NCI-H1105 treated with DMSO at 0.1 percent for 48 hours (cell line): ENCODE data around the gene STAG3.
A peak's percentile ranks its signal among the peaks of the same experiment; 100 is the strongest.
"Not testable (repeated sequence)": the region's sequence is repeated elsewhere in the genome, so short reads cannot be mapped to it uniquely, and the experiment has no call there.

ENCODE experiments used
- DNase-seq: peaks from one replicate; lab custom pipeline; 2025; lab: John Stamatoyannopoulos, UW

STAG3 gene

GRCh38 chr7:100213672-100214071 is 36.0 kb downstream of the STAG3 start:
- DNase-seq: no peak

DNA sequence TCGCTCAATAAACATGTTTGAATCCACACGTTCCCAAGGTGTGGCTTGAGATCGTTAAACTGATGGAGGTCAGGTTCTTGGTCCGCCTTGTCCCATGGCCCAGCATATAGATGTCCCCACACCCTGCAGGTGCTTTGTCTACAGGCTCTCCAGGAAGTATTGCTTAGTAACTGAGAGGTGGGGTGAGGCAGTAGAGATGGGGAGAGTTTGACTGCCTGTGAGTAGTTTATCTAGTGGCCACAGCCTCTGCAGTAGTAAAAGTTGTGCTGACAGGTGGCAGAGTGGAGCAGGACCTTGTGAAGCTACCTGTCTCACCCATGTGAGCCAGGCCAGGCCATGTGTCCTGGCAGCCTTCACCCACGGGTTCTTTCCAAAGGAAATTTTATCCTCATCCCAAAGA is 36.6 kb downstream of the STAG3 start:
- DNase-seq: not testable (repeated sequence)

DNA sequence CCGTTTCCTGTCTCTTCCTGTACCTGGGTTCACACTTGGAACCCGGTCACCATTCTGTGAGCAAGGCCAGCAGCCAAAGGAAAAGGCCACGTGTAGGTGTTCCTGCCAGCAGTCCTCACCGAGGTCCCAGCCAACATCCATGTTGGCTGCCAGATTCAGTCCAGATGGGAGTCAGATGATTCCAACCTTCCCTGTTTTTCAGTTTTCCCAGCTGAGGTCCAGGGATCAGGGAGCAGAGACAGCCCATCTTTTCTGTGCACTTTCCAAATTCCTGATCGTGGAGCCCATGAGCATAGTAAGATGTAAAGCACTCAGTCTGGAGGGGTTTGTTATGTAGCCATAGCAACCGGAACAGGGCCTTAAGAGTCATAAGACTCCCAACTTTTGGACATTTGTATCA is 38.2 kb downstream of the STAG3 start:
- DNase-seq: no peak

DNA sequence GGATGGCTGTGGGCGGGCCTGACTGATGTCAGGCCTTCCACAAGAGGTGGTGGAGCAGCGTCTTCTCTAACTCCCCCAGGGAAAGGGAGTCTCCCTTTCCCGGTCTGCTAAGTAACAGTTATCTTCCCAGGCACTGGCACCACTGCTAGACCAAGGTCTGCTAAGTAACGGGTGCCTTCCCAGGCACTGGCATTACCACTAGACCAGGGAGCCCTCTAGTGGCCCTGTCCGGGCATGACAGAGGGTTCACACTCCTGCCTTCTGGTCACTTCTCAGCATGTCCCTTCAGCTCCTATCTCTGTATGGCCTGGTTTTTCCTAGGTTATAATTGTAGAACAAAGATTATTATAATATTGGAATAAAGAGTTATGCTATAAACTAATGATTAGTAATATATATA is 40.2 kb downstream of the STAG3 start:
- DNase-seq: peak; percentile 47

DNA sequence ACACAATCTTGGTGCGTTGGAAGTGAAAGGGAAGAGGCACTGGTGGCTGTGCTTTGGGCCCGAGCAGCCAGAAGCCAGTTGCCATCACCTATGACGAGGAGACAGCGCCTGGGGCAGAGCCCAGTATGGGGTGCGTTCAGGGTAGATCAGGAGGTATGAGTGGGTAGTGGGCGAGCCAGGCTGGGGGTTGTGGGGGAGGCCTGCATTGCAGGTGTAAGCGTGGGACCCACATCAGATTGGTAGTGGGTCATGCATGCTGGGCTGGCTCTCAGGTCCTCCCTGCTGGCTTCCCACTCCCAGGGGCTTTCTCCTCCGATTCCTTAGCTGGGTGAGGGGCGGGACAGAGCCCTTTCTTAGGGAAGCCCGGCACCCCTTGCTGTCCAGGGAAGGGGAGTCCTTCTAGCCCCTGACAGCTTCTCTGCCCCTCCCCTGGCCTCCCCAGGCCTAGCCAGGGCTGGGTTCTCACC is 41.6 kb downstream of the STAG3 start:
- no peak for DNase-seq

GRCh38 chr7:100219801-100220585 is 42.3 kb downstream of the STAG3 start, which contains the start of gene PVRIG:
Gene PVRIG, plus strand, starts transcription at chr7:100219949. Its CDS starts 22 bp downstream, at chr7:100219971.
- not testable (repeated sequence) for DNase-seq

- no peak for DNase-seq
These were observed 43.0 kb downstream of the STAG3 start for GRCh38 chr7:100220586-100221230.

- DNase-seq: no peak
These were observed 43.6 kb downstream of the STAG3 start for GRCh38 chr7:100221231-100221718.

DNA sequence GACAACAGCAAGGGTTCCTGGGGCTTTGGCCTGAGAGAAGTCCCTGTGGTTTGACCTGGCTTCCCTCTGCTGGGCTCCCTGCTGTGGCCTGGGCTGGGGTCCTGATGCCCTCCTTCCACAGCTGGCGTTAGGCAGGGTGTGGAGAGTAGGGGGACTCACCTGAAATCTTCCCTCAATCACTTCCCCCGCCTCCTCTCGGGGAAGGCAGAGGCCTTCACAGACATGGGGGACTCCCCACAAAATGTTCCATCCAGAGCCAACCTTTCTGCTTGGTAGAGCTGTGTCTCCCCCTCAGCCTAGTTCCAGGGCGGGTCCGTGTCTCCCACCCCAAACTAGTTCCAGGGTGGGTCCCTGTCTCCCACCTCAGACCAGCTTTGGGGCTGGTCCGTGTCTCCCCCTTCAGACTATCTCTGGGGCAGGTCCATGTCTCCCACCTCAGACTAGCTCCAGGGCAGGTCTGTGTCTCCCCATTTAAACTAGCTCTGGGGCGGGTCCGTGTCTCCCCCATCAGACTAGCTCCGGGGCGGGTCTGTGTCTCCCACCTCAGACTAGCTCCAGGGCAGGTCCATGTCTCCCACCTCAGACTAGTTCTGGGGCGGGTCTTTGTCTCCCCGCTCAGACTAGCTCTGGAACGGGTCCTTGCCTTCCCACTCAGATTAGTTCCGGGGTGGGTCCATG is 44.2 kb downstream of the STAG3 start:
- DNase-seq: no peak

- DNase-seq: no peak
These were observed 44.9 kb downstream of the STAG3 start for GRCh38 chr7:100222445-100223132.

GRCh38 chr7:100223376-100223927 is 45.7 kb downstream of the STAG3 start:
- DNase-seq: not testable (repeated sequence)

DNA sequence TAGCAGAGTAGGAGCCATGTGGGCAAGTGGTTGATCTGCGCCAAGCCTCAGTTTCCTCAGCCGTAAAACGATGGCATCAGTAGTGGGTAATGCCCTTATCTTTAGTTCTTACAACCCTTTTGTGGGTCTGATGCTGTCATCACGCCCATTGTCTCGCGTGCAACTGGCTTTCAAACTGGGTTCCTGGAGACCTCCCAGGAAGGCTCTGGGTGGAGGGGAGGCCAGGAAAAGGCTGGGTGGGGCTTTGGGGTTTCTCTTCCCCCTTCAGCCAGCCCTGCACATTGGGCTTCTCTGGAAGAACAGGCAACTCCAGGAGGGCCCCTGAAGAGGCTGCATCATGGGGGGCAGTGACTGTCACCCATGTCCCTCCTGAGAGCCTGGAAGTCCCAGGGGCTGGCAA is 47.2 kb downstream of the STAG3 start:
- not testable (repeated sequence) for DNase-seq

DNA sequence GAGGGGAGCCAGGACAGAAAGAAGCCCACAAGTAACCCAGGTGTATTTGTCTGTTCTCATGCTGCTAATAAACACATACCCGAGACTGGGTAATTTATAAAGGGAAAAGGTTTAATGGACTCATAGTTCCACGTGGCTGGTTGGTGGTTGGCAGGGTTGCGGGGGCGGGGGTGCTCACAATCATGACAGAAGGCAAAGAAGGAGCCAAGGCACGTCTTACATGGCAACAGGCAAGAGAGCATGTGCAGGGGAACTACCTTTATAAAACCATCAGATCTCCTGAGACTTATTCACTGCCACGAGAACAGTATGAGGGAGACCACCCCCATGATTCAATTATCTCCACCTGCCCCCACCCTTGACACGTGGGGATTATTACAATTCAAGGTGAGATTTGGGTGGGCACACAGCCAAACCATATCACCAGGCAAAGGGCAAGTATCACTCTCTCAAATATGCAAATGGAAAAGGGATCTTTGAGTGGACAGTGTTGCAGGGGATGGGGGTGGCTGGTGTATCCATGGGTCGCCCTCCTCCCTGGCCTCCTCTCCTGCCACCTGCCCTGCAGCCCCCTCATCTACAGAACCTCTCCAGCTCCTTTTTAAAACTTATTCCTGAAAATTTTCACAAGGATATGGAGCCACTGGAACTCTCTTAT is 57.1 kb downstream of the STAG3 start:
- not testable (repeated sequence) for DNase-seq

GRCh38 chr7:100239975-100240374 is 62.3 kb downstream of the STAG3 start:
- DNase-seq: not testable (repeated sequence)

DNA sequence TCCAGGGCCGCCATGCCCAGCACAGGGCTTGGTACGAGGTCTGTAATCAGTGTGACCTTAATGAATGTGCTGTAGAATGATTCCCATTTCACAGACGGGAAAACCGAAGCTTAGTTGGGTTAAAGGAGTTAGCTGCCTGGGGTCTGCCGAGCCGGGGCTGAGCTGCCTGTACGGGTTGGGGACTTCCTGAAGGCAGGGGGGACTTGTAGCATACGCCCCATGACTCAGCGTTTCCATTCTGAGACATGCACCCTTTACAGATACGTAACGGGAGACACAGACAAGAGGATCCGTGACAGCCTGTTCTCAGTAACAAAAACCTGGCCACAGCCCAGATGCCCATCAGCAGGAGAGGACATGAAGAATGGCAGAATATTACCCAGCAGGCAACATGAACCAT is 65.7 kb downstream of the STAG3 start:
- not testable (repeated sequence) for DNase-seq

DNA sequence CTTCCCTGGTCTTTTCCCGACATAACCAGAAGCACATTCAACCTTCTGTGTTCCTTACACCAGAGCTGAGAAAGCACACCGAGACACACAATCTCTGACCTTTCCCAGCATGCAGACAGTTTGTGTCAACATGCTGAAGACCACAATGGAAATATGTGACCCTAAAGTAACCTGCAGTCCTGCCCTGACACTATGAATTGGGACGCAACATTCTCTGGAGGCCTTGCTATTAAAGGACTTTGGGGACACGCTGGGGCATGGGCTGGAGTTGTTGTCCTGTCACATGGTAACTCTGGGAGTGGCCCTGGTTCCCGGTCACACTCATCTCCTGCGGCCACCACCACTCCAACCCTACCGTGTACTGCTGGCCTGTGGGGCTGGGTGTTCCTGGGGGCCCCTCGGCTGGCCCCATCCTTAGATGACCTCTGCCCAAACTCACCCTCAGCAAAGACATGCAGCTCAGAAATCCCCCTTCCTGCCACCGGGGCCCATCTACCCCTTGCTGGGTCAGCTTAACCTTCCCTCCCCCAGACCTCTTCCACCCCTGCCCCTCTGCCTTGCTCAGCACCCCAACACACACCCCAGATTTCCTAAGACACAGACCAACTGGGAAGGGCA is 67.4 kb downstream of the STAG3 start:
- DNase-seq: not testable (repeated sequence)

DNA sequence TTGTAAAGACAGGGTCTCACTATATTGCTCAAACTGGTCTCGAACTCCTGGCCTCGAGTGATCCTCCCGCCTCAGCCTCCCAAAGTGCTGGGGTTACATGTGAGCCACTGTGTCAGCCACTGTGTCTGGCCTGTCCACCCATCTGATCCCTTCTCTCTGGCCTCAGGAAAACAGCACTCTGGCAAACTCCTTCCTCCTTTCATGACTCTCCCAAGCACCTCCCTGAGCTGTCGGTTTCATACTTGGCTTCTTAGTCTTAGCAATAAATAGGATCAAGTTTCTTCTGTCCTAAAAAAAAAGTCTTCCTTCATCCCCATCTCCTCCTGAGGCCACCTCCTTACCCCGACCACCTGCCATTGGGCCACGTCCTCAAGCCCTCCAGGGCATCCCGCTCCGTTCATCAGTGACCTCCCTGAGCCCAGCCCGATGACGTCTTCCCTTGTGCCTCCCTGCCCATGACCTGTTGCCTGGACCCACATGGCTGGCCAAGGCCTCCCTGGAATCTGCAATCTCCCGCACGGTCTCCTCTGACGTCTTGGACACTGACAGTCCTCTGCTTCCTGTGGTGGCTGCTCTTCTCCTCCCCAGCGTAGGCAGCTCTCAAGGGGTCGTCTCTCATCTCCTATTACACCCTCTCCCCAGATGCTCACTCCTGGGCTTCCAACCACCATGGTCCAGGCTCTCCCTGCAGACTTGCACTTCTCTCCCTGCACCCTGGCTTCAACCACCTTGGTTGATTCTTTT is 68.6 kb downstream of the STAG3 start:
- DNase-seq: not testable (repeated sequence)

DNA sequence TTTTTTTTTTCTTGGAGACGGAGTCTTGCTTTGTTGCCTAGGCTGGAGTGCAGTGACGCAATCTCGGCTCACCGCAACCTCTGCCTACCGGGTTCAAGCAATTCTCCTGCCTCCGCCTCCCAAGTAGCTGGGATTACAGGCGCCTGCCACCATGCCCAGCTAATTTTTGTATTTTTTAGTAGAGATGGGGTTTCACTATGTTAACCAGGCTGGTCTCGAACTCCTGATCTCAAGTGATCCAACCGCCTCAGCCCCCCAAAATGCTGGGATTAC is 69.1 kb downstream of the STAG3 start:
- not testable (repeated sequence) for DNase-seq

- peak; percentile 70 for DNase-seq
These were observed 69.5 kb downstream of the STAG3 start for GRCh38 chr7:100247152-100247757.

DNA sequence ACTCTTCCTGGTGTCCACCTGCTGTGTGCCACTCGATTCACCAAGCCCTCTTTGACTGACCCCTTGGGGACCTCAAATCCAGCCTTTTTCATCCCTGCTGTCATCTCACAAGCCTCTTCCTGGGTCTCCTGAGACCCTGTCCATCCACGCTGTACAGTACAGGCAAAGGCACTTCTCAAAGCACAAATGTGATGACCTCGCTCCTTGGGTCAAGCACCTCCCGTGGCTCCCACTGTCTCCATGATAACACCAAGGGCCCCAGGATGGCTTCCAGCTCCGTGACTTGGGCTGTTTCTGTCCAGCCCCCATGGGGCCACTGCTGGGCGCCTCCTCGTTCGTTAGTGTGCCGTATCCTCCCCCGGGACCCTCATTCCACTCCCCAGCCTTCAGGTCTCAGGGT is 70.8 kb downstream of the STAG3 start:
- DNase-seq: no peak
